ENCODE results near the gene STX10.

DNA sequence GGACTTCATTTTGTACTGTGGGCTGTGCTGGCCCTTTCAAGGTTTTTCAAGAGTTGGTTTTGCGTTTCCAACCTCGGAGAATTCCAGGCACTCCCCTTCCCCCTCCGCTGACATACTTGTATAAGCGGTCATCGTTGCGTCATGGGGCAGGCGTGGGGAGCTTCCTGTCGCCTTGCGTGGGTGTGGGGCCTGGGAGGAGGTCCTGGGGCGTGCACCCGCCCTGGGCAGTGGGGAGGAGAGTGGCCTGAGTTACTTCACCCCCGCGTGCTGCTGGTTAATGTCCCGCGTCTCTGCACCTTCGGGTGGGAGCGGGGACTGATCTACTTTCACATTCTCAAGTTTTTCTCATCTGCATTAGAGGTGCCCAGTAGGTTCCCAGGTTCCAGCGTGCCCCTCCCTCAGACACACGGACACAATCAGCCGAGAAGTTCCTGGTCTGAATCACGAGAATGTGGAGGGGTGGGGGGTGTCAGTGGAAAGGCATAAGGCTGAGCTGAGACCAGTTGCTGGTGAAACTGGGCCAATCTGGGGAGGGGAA is 4.1 kb upstream of the STX10 start:
- TF ChIP-seq, protein P1, sequence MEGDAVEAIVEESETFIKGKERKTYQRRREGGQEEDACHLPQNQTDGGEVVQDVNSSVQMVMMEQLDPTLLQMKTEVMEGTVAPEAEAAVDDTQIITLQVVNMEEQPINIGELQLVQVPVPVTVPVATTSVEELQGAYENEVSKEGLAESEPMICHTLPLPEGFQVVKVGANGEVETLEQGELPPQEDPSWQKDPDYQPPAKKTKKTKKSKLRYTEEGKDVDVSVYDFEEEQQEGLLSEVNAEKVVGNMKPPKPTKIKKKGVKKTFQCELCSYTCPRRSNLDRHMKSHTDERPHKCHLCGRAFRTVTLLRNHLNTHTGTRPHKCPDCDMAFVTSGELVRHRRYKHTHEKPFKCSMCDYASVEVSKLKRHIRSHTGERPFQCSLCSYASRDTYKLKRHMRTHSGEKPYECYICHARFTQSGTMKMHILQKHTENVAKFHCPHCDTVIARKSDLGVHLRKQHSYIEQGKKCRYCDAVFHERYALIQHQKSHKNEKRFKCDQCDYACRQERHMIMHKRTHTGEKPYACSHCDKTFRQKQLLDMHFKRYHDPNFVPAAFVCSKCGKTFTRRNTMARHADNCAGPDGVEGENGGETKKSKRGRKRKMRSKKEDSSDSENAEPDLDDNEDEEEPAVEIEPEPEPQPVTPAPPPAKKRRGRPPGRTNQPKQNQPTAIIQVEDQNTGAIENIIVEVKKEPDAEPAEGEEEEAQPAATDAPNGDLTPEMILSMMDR (IDR thresholded peaks at IDR 0.05) = no peak
- TF ChIP-seq POLR2A (IDR thresholded peaks at IDR 0.05) = peak; percentile 65 to 66

All from tibial nerve (tissue), 3 donors.